CD14-positive monocyte (primary cell): ENCODE measurements around the gene TFPT. TPM values are rescaled to one million over a fixed set of nuclear protein-coding genes. Genes with fewer than 3 reads are reported as not detected.

Source experiments
- DNase-seq, 3 donors: peaks; one replicate each; pipeline ENCODE4 v3.0.0-alpha.2; 2011 to 2022
- H2AFZ ChIP-seq: 2 replicates; pipeline ENCODE4 v1.6.0; 2012; ENCODE audit warnings: mild to moderate bottlenecking, low read depth, low read length, inconsistent platforms; ENCODE audit not compliant: insufficient read depth, poor library complexity, severe bottlenecking
- H3K27ac ChIP-seq, 2 donors: 1 replicate in 1 of 2; 2 replicates in 1 of 2; pipeline ENCODE4 v1.5.1; 2012 to 2013; ENCODE audit warnings: low read length in 2 of 2, control low read depth in 1 of 2, inconsistent platforms in 1 of 2, low read depth in 1 of 2, mild to moderate bottlenecking in 1 of 2
- H3K27me3 ChIP-seq, 2 donors: one replicate each; pipeline versions ENCODE4 v1.6.0 to v1.6.1; 2011 to 2013; ENCODE audit warnings: low read length in 2 of 2; ENCODE audit not compliant: control insufficient read depth in 2 of 2, insufficient read depth in 2 of 2
- H3K36me3 ChIP-seq, 2 donors: replicated peaks in 1 of 2; 1 replicate in 1 of 2; 2 replicates in 1 of 2; pipeline versions ENCODE4 v1.5.1 to v1.6.1; 2012 to 2013; ENCODE audit warnings: low read length in 2 of 2, control low read depth in 1 of 2, inconsistent platforms in 1 of 2, mild to moderate bottlenecking in 1 of 2; ENCODE audit not compliant: insufficient read depth in 2 of 2, control insufficient read depth in 1 of 2
- H3K4me1 ChIP-seq, 2 donors: 1 replicate in 1 of 2; 2 replicates in 1 of 2; pipeline versions ENCODE4 v1.5.1 to v1.6.1; 2012 to 2013; ENCODE audit warnings: low read length in 2 of 2, control low read depth in 1 of 2, inconsistent platforms in 1 of 2, mild to moderate bottlenecking in 1 of 2, moderate library complexity in 1 of 2; ENCODE audit not compliant: insufficient read depth in 2 of 2, control insufficient read depth in 1 of 2
- H3K4me2 ChIP-seq: replicated peaks from 2 replicates; pipeline ENCODE3; 2012; ENCODE audit warnings: low read length, moderate library complexity, mild to moderate bottlenecking; ENCODE audit not compliant: poor library complexity, severe bottlenecking; ENCODE audit errors: extremely low read depth
- H3K4me3 ChIP-seq, 3 experiments: fragments of 200-600 bp in 1 of 3; sonication (generic) in 1 of 3; replicated peaks in 1 of 3; 1 replicate in 2 of 3; 2 replicates in 1 of 3; pipeline ENCODE4 v1.5.1; 2011 to 2013; ENCODE audit warnings: low read length in 3 of 3, mild to moderate bottlenecking in 3 of 3, control low read depth in 2 of 3, low read depth in 2 of 3, inconsistent platforms in 1 of 3, moderate library complexity in 1 of 3
- H3K79me2 ChIP-seq: 2 replicates; pipeline ENCODE4 v1.6.0; 2012; ENCODE audit warnings: mild to moderate bottlenecking, control low read depth, inconsistent platforms, low read length, moderate library complexity; ENCODE audit not compliant: insufficient read depth
- H3K9ac ChIP-seq: 2 replicates; pipeline ENCODE4 v1.6.0; 2017; ENCODE audit warnings: low read length, mild to moderate bottlenecking; ENCODE audit not compliant: insufficient read depth, poor library complexity, severe bottlenecking
- H3K9me3 ChIP-seq, 2 donors: replicated peaks in 1 of 2; 1 replicate in 1 of 2; 2 replicates in 1 of 2; pipeline versions ENCODE4 v1.5.1 to v1.6.1; 2012 to 2013; ENCODE audit warnings: low read length in 2 of 2, control low read depth in 1 of 2; ENCODE audit not compliant: control insufficient read depth in 1 of 2, insufficient read depth in 1 of 2
- H4K20me1 ChIP-seq: 2 replicates; pipeline ENCODE4 v1.6.0; 2012; ENCODE audit warnings: mild to moderate bottlenecking, low read length, control low read depth, moderate library complexity; ENCODE audit not compliant: insufficient read depth
- H3K27ac Mint-ChIP-seq, 7 donors: one replicate each; pipeline ENCODE4 v1.8.0; 2020; ENCODE audit warnings: mild to moderate bottlenecking in 7 of 7, mixed read lengths in 7 of 7, moderate library complexity in 6 of 7, inconsistent platforms in 2 of 7
- H3K27me3 Mint-ChIP-seq, 3 donors: one replicate each; pipeline ENCODE4 v1.8.0; 2021 to 2022; ENCODE audit warnings: low read depth in 3 of 3, mild to moderate bottlenecking in 3 of 3, mixed read lengths in 3 of 3, moderate library complexity in 3 of 3, inconsistent platforms in 1 of 3
- H3K36me3 Mint-ChIP-seq, 2 donors: one replicate each; pipeline ENCODE4 v1.8.0; 2020; ENCODE audit warnings: mixed read lengths in 2 of 2, inconsistent platforms in 1 of 2, mild to moderate bottlenecking in 1 of 2
- H3K4me1 Mint-ChIP-seq: one replicate; pipeline ENCODE4 v1.8.0; 2020; ENCODE audit warnings: mild to moderate bottlenecking, mixed read lengths
- H3K4me3 Mint-ChIP-seq, 2 donors: one replicate each; pipeline ENCODE4 v1.8.0; 2020; ENCODE audit warnings: mild to moderate bottlenecking in 2 of 2, mixed read lengths in 2 of 2, moderate library complexity in 1 of 2
- H3K9me3 Mint-ChIP-seq, 7 donors: one replicate each; pipeline ENCODE4 v1.8.0; 2020 to 2022; ENCODE audit warnings: mixed read lengths in 7 of 7, mild to moderate bottlenecking in 6 of 7, moderate library complexity in 6 of 7, inconsistent platforms in 2 of 7
- WGBS: methylation state at CpG from one replicate; pipeline ENCODE4 v1.1.5; 2013; ENCODE audit warnings: missing lambda C conversion rate; ENCODE audit not compliant: insufficient coverage; 5-methylcytosine and 5-hydroxymethylcytosine counted together
- intact Hi-C, 2 donors: fragments of 100-400 bp; cut with micrococcal nuclease; formaldehyde crosslinking; loops; one replicate each; pipeline versions ENCODE4 v1.15.0 to v1.15.1; 2023
- polyA plus RNA-seq, 3 donors: library from polyadenylated mRNA; depleted of rRNA in 1 of 3; unstranded in 2 of 3; stranded (reverse) in 1 of 3; fragments of 300-500 nt in 2 of 3; fragments of >200 nt in 1 of 3; fragmentation: Illumina TruSeq in 2 of 3; gene quantifications; 1 replicate in 2 of 3; 2 replicates in 1 of 3; pipeline ENCODE4 v1.2.3, GENCODE V29; 2012 to 2021
- TF ChIP-seq, protein P1 (sequence below): fragments of 200-600 bp; IDR thresholded peaks from one replicate; pipeline ENCODE4 v1.8.0; 2022; ENCODE audit warnings: antibody characterized with exemption, mild to moderate bottlenecking

Gene TFPT
- polyA plus RNA-seq, 3 donors, result 7.0 to 11.5 (median 9.5) TPM

DNA sequence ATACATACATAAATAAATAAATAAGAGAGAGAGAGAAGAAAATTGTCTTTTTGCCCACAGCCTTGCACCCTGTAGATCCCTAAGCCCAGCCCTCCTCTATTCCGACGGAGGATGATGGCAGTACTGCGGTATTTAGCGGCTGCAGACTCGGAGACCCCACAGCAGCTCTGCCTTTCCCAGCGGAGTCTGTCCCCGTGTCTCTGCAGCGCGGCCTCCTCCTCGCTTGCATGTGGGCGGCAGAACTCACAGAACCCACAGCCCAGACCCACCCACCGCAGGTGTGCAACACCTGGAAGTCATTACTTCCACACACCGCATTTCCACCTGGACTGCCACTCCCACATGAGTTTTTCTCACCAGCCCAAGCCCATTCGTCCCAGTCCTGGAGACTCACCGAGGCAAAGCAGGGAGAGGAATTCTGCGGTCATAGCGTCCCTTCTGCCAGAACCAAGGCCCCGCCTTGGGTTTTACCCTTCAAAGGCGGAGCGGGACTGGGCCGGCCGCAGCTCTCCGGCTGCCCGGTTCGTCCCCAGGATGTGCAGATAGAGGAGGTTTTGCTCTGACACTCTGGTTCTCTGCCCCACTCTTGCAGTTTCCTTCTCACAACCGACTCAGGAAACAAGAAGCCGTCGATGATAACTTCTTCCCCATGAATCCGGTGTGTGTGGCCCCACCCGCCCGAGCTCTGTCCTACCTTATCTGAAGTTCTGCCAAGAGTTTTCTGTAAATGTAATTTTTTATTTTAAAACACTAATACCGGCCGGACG lies 51.9 kb downstream of the TFPT start, which contains the start of gene VSTM1:
Gene VSTM1 (minus strand): TSS at position 548 of the 767 bp plus-strand sequence. CDS start 120 bp downstream, at position 428.
- Histone ChIP-seq H3K27me3 (no peaks in the 10 kb centered on the region), H3K27ac (peak within 1 kb of the TSS; percentile 50 to 84), H2AFZ (peak within 1 kb of the TSS; percentile 84), H3K9me3 (peaks cover 0 to 4% of the 10 kb centered on the region in 2 donors), H3K79me2 (peaks cover 44% of the 10 kb centered on the region), H3K36me3 (peaks cover 0 to 9% of the 10 kb centered on the region in 2 donors), H3K4me2 (peak within 1 kb of the TSS; percentile 95), H3K4me1 (peaks cover 40 to 46% of the 10 kb centered on the region in 2 donors), H3K4me3 (peak within 1 kb of the TSS; percentile 30 to 92 (median 30)), H4K20me1 (no peaks in the 10 kb centered on the region), H3K9ac (peak within 1 kb of the TSS; percentile 64)
- TF ChIP-seq, protein P1, sequence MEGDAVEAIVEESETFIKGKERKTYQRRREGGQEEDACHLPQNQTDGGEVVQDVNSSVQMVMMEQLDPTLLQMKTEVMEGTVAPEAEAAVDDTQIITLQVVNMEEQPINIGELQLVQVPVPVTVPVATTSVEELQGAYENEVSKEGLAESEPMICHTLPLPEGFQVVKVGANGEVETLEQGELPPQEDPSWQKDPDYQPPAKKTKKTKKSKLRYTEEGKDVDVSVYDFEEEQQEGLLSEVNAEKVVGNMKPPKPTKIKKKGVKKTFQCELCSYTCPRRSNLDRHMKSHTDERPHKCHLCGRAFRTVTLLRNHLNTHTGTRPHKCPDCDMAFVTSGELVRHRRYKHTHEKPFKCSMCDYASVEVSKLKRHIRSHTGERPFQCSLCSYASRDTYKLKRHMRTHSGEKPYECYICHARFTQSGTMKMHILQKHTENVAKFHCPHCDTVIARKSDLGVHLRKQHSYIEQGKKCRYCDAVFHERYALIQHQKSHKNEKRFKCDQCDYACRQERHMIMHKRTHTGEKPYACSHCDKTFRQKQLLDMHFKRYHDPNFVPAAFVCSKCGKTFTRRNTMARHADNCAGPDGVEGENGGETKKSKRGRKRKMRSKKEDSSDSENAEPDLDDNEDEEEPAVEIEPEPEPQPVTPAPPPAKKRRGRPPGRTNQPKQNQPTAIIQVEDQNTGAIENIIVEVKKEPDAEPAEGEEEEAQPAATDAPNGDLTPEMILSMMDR, result no peak
- Mint-ChIP-seq H3K4me3 (peak within 1 kb of the TSS; percentile 75 to 92), H3K9me3 (peaks cover 2 to 11% (median 6%) of the 10 kb centered on the region in 7 donors), H3K27me3 (peaks cover 0 to 3% (median 2%) of the 10 kb centered on the region in 3 donors), H3K27ac (peak within 1 kb of the TSS; percentile 68 to 93 (median 88)), H3K36me3 (peaks cover 3 to 28% of the 10 kb centered on the region in 2 donors), H3K4me1 (peaks cover 37% of the 10 kb centered on the region)
- 74% methylated on average over 15 of the region's 34 CpGs for WGBS
- DNase-seq, result peak in 2 of 3 donors; percentile 11 to 22
- intact Hi-C loops, result no loop called here

- H3K36me3 Mint-ChIP-seq, result peaks cover 11 to 37% of the 10 kb centered on the region in 2 donors
- Histone ChIP-seq H3K36me3 (peaks cover 4 to 18% of the 10 kb centered on the region in 2 donors), H3K4me1 (peaks cover 40 to 46% of the 10 kb centered on the region in 2 donors), H4K20me1 (no peaks in the 10 kb centered on the region), H2AFZ (peak overlapping the region; percentile 53), H3K9ac (peak overlapping the region; percentile 64), H3K4me2 (peak overlapping the region; percentile 95), H3K4me3 (peak overlapping the region in 2 of 3 experiments; percentile 30 to 92), H3K27ac (peak overlapping the region; percentile 50 to 84), H3K27me3 (no peaks in the 10 kb centered on the region), H3K79me2 (peaks cover 49% of the 10 kb centered on the region), H3K9me3 (peaks cover 0 to 4% of the 10 kb centered on the region in 2 donors)
- H3K4me3 Mint-ChIP-seq, result peak overlapping the region; percentile 75 to 92
- TF ChIP-seq, protein P1, result no peak
- peaks cover 2 to 8% (median 6%) of the 10 kb centered on the region in 7 donors for H3K9me3 Mint-ChIP-seq
- peak overlapping the region; percentile 68 to 93 (median 88) for H3K27ac Mint-ChIP-seq
- WGBS, result 12% methylated on average over 8 of the region's 9 CpGs
- H3K27me3 Mint-ChIP-seq, result peaks cover 0 to 3% (median 2%) of the 10 kb centered on the region in 3 donors
- peak; percentile 63 to 72 (median 67) for DNase-seq
- intact Hi-C loops, result no loop called here
- peaks cover 37% of the 10 kb centered on the region for H3K4me1 Mint-ChIP-seq
Measured at GRCh38 chr19:54062643-54063042, 52.8 kb downstream of the TFPT start.

Other genes starting within 250 kb of the TFPT start
- 100 to 1,000 TPM; 162 to 310 (median 254) TPM for gene MYADM, start 247.8 kb downstream of the TFPT start, polyA plus RNA-seq
- gene PRKCG, start 233.5 kb downstream of the TFPT start, polyA plus RNA-seq, result under 1 TPM in 1 of 3 donors, not detected in 2; 0.01 TPM
- not detected for gene CACNG7, start 206.4 kb downstream of the TFPT start, polyA plus RNA-seq
- gene CACNG8, start 152.7 kb downstream of the TFPT start, polyA plus RNA-seq, result under 1 TPM in 1 of 3 donors, not detected in 2; 0.05 TPM
- gene CACNG6, start 124.0 kb downstream of the TFPT start, polyA plus RNA-seq, result under 1 TPM in 2 of 3 donors, not detected in 1; 0.08 to 0.18 TPM
- gene VSTM1, start 51.8 kb downstream of the TFPT start, polyA plus RNA-seq, result 100 to 1,000 TPM in 2 of 3 donors, 1 to 10 TPM in 1; 3.7 to 172 (median 137) TPM
- gene TARM1, start 34.3 kb downstream of the TFPT start, polyA plus RNA-seq, result 1 to 10 TPM in 1 of 3 donors, under 1 TPM in 1, not detected in 1; 0.89 to 1.2 TPM
- gene OSCAR, start 14.9 kb downstream of the TFPT start, polyA plus RNA-seq, result 100 to 1,000 TPM in 2 of 3 donors, 10 to 100 TPM in 1; 81.4 to 270 (median 126) TPM
- gene NDUFA3, start 12.8 kb downstream of the TFPT start, polyA plus RNA-seq, result 100 to 1,000 TPM in 2 of 3 donors, 10 to 100 TPM in 1; 46.4 to 396 (median 333) TPM
- gene PRPF31, start 97 bp upstream of the TFPT start, polyA plus RNA-seq, result 10 to 100 TPM; 34.4 to 51.8 (median 37.6) TPM
- 10 to 100 TPM in 1 of 3 donors, 1 to 10 TPM in 2; 3.0 to 22.5 (median 4.2) TPM for gene CNOT3, start 22.1 kb upstream of the TFPT start, polyA plus RNA-seq
- gene LENG1, start 44.1 kb upstream of the TFPT start, polyA plus RNA-seq, result 1 to 10 TPM; 3.4 to 5.4 (median 4.2) TPM
- gene TMC4, start 57.5 kb upstream of the TFPT start, polyA plus RNA-seq, result 1 to 10 TPM; 1.5 to 2.5 (median 2.1) TPM
- gene MBOAT7, start 73.9 kb upstream of the TFPT start, polyA plus RNA-seq, result 100 to 1,000 TPM in 2 of 3 donors, 10 to 100 TPM in 1; 84.0 to 115 (median 111) TPM
- gene TSEN34, start 75.7 kb upstream of the TFPT start, polyA plus RNA-seq, result 100 to 1,000 TPM in 2 of 3 donors, 10 to 100 TPM in 1; 59.3 to 125 (median 109) TPM
- 1,000 to 10,000 TPM in 1 of 3 donors, 100 to 1,000 TPM in 2; 756 to 4,259 (median 983) TPM for gene RPS9, start 85.2 kb upstream of the TFPT start, polyA plus RNA-seq
- 100 to 1,000 TPM in 2 of 3 donors, 10 to 100 TPM in 1; 62.9 to 455 (median 104) TPM for gene LILRB3, start 107.3 kb upstream of the TFPT start, polyA plus RNA-seq
- gene LILRA6, start 127.1 kb upstream of the TFPT start, polyA plus RNA-seq, result 100 to 1,000 TPM in 2 of 3 donors, 10 to 100 TPM in 1; 65.7 to 150 (median 143) TPM
- 1 to 10 TPM in 1 of 3 donors, under 1 TPM in 2; 0.14 to 1.1 (median 0.17) TPM for gene LILRB5, start 141.6 kb upstream of the TFPT start, polyA plus RNA-seq
- gene LILRB2, start 165.5 kb upstream of the TFPT start, polyA plus RNA-seq, result 100 to 1,000 TPM; 111 to 574 (median 172) TPM
- gene LILRA5, start 197.5 kb upstream of the TFPT start, polyA plus RNA-seq, result 100 to 1,000 TPM; 348 to 580 (median 516) TPM
- 1 to 10 TPM in 2 of 3 donors, under 1 TPM in 1; 0.07 to 3.4 (median 2.2) TPM for gene LILRA4, start 223.5 kb upstream of the TFPT start, polyA plus RNA-seq
- gene LAIR1, start 249.3 kb upstream of the TFPT start, polyA plus RNA-seq, result 100 to 1,000 TPM in 1 of 3 donors, 10 to 100 TPM in 2; 48.0 to 202 (median 73.8) TPM